Ureter (tissue), 1 donor: ENCODE results near the gene BCAS3. TPM values are rescaled to one million over a fixed set of nuclear protein-coding genes. Genes with fewer than 3 reads are reported as not detected.

Source experiments
- DNase-seq: peaks from one replicate; pipeline ENCODE4 v3.0.0-alpha.2; 2020; ENCODE audit warnings: low spot score
- total RNA-seq: library from RNA; stranded (reverse); gene quantifications from one replicate; pipeline ENCODE4 v1.2.4, GENCODE V29; 2023
- donor health status: DM: yes; HTN: yes; CAD: no.

BCAS3 gene
- total RNA-seq, 1 donor from 2014 or later: 57.9 TPM

DNA sequence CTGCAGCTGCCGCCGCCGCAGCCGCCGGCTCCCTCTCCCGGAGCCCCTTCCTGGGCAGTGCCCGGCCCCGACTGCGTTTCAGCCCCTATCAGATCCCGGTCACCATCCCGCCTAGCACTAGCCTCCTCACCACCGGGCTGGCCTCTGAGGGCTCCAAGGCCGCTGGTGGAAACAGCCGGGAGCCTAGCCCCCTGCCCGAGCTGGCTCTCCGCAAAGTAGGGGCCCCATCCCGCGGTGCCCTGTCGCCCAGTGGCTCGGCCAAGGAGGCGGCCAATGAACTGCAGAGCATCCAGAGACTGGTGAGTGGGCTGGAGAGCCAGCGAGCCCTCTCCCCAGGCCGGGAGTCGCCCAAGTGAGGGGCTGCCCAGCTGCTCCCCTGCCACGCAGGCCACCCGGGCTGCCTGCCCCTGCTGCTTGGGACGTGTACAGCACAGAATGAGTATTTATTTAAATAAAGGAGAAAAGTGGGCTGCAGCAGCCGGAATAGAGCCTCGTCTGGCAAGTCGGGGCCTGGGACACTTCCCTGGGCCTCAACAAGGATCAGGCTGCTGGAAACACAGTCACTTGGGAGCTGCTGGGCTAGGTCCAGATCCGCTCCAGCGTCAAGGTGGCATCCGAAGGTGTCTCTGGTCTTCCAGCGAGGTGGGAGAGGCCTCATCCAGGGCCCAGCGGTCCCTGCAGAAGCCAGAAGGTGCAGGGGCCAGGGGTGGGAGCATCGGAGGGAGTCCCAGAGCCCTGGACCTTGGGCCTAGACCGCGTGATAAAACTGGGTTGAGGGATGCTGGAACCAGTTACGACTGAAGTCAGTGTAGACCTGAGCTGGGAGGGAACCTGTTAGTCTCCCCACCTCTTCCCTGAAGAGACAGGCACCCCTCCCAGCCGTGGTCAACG is 730.7 kb downstream of the BCAS3 start:
- DNase-seq: peak; percentile 43

DNA sequence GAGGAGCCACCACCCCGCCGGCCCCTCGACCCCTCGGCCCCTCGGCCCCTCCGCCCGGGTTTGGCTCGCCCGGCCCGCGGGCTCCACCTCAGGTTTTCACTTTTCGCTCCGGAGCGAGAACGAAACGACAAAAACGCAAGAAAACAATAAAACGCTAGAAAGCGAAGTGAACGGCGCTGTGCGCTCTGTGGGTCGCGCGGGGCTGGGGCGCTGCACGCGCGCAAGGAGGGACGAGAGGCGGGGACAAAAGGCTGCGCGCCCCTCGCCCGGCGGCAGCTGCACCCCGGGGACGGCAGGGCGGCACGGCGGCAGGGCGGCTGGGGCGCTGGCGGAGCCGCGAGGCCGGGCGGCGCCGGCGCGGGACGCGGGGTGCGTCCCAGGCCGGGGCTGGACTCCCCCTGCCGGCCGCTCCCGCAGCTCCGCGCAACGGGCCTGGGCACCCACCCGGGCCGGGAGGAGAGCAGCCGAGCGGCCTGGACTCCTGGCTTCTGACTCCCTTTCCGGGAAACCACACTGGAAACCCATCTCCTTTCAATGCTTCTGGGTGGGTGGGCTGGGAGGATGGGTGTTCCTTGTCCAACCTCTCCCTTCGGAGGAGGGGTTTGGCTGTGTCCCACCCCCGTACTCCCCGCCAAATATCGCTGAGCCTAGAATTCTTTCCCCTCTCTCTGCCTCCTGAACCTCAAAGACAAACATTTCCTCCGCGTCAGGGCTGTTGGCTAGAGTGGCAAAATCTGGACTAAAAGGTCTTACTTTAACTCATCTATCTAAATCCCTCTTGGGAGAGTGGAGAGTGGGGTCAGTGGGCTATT is 731.9 kb downstream of the BCAS3 start:
- peak; percentile 71 for DNase-seq

DNA sequence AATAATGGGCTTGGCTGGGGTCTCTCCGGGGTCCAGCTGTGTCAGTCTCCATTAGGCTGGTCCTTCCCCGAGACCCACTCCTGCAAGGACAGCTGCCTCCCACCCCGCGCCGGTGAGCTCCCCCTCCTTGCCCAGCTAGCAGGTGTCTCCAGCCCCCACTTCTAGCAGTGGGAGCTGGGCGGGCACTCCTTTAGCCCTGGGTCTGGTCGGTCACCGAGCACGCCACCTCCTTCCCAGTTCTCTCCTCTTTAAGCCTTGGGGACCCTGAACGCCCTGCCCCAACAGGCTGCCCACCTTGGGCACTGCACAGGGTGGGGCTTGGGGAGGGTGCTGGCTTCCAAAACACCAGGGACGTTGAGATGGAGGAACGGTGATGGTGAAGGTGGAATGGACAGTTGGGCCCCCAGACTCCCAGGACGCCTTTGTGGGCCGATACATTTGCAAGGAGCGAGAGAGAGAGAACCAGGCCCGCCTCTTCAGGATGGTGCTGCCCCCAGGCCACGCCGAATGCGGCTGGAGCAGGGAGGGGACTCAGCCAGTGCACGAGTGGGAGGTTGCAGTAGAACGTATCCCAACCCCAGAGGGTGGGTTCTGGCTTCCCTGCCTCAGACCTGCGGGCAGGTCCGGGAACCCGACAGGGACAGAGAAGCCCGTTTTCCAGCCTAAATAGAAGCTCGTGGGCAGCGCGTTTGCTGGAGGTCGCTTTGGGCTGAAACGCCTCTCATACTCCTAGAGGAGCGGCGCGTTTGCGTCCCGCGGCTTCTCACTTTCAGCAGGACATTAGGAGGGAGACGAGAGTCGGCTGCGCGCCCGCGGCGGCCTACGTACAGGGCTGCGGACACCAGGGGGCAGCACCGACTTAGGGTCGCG is 732.7 kb downstream of the BCAS3 start:
- peak; percentile 91 for DNase-seq

DNA sequence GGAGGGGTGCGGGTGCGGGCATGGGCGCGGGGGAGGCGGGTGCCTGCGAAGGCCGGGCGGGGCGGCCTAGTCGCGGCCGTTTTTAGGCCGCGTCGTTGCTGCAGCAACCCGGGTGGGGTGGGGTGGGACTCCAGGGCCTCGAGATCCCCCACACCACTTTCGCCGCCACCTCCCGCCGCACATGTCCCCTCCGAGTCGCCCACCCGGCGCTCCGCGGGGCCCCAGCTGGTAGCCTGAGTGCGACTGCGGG is 733.3 kb downstream of the BCAS3 start:
- DNase-seq: peak; percentile 73

DNA sequence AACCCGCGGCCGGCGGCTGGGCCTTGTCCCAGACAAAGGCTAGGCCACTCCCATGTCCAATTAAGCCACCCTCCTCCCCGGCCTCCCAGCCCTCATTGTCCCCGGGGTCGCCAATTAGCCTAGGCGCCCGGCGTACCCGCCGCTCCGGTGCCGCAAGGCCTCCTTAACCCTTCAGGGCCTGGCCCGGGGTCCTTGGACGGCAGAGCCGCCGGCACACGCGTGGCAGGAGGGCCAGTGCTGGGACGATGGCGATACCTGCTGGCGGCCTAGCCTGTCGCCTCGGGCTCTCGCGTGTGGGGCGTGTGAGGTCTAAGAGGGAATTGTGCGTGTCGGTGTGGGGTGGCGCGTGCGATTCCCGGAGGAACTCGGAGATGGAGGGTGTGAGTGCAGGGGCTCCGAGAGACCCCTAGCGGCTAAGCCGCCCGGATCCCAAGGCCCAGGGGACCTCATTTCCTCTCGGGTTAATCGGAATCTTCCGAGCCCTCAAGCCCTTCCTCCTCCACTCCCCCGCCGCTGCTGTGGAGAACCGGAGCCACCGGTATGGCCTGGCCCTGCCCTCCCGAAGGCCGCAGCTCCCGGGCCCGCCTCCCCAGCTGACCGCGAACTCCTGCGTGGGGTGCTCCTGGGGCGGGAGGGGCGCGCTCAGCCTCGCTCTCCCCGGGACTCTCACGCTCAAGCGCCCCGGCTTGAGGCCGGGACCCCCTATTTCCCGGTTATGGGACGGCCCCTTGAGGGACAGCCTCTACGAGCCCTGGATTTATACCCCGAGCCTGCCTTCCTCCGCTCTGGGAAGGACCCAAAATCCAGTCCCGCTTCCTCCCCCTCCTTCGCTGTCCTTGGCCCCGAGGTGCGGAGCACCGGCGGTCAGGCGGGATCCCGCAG is 733.9 kb downstream of the BCAS3 start:
- DNase-seq: peak; percentile 86

DNA sequence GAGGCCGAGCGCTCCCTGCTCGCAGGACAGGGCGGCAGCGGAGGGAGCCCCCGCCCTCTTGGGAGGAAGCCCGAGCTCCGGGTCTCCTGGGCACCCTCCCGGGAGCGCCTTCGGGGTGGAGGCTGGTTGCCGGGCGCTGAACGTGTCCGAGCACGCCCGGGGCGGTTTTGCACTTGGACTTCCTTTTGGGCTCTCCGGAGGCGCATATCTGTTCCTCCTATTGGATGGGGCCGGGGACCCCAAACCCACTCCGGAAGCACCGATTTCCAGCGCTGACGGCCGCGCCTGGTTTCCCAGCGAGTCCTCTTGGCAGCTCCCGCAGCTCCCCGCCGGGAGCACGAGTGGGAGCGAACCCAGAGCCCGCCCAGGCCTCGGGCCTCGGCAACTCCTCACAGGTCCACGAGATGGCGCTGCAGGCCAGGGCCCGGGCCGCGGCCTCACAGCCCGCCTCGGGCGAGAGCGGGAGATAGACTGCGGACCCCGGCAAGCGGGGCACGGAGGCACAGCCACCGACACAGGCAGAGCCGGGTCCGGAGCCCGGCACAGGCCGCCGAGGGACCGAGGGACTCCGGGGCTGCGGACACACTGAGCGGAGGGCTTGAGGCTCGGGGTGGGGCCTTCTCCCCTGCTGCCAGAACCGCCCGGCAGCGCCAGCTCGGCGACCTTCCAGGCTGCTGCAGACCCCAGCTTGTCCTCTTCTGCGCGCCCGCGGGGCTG is 734.6 kb downstream of the BCAS3 start:
- peak; percentile 92 for DNase-seq

DNA sequence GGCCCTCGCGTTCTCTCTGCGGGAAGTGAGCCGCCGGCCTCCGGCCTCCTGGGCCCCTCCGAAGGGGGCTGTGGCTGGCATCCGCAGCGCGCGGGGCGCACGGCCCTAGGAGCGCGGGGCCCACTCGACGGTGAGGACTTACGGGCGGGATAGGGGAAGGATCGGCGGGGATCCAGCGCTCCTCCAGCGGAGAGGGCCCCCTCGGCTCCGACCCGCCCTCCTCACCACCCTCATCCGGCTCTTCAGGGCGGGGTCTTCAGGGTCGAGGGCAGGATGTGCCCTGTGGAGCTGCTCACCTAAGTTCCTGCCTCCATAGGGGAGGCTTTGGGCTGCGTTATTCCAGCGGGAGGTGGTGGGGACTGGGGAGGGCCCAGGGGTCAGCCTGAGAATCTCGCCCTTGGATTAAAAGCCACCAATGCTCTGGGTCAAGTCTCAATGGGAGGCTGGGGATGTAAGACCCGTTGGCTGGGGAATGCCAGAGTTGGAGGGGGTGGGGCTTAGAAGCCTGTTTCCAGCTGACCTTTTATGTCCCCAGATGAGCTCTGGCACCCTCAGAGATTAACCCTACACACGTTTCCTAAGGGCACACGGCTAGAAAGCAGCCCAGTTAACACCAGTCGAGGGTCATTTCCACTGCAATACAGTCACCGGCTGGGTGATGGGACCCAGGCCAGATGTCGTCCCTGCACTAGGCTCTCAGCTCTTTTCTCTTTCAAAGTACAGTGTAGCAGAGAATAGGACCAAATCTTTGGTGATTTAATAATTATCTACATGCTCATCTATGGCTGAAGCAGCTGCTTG is 735.4 kb downstream of the BCAS3 start:
- DNase-seq: peak; percentile 48

DNA sequence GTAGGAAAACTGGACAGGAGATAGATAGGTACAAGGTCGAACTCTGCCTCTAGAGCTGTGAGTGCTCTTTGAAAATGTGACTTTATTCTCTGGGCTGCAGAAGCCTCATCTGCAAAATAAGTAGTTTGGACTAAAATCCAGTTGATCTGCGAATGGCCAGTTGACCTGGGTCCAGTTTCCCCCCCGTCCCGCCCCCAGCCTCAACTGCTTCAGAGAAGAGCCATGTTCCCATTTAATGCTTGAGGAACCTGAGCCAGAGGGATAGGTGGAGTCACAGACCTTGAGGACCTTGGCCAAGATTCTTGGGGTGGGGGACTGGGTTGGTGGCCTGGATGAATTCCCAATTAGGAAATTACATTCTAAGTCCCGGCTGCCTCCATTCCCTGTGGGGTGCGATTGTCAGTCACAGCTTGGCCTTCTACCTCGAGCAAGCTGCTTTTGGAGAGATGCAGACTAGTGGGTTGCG is 736.0 kb downstream of the BCAS3 start:
- DNase-seq: peak; percentile 41

DNA sequence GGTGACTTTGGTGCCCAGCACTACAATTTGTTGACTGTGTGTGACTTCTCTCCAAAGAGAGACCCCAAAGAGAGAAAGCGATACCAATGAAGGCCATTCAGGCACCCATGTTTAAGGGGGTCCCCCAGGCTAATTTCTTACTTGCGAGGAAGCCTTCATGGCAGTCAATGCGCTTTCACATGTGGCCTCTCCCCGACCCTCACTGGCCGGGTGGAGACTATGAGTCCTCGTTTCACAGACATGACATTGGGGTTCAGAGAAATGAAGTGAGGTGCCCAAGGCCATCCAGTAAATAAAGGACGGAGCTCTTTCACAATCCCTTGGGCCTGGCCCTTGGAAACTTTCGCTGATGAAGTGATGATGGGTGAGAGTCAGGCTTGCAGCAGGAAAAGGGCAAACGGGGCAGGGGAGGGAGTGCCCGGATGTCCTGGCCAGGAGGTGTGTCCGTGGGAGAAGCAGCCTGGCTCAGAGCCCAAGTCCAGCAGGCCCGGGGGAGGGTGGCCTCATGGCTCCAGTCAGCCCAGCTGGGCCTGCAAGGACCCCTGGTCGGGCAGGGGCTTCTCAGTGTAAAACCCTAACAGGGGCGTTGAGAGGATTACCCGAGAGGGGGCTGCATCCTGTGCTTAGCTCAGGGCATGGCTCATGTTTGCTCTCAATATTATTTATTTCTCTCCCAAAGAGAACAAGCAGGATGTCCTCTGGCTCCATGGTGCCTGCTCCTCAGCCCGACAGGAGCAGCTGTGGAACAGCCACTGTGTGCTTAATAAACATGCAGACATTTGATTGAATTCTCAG is 736.7 kb downstream of the BCAS3 start:
- peak; percentile 64 for DNase-seq

DNA sequence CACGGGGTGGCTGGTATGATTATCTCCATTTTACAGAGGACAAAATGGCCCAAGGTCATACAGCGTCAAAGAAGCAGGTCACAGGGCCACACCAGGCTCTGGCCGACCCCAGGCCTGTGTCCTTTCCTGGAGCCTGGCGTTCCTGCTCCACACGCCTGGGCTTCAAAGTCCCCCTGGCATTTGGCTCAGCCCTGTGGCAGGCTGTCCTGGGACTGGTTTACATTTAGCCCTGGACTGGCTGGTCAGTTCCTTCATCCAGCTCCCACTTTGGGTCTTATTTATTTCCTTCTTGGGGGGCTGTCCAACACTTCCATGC is 737.2 kb downstream of the BCAS3 start:
- peak; percentile 38 for DNase-seq

DNA sequence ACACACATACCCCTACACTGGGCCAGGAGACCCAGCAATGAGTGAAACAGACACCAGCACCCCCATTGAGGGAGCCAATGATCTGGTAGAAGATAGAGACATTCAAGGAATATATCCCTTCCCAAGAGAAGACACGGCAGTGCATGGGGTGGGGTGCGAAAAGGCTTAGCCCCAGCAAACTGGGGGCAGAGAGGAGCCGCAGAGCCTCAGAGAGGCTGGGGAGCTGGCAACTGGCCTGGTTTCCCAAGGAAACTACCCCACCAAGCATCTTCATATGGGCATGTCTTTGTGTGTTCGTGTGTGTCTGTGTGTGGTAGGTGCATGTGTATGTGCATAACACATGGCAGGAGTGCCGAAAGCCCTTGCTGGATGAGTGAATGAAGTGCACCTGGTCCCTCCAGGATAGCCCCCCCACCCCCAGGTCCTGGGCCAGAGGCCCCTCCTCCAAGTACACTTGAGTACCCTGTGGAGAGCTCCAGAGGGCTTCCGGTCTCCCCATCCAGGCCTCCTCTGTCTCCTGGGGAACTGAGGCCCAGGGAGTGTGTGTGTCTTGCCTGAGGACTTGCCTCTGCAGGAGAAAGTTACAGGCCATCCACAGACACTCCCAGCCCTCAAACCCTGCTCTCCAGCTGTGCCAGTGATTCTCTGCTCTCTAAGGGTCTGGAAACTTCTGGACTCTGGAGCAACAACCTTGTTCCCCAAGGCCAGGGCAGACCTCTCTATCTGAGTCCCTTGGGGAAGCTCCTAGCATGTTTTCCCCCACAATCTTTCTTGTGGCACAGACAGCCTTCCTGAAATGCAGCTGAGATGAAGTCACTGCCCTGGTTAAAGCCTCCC is 737.9 kb downstream of the BCAS3 start:
- peak; percentile 37 for DNase-seq

DNA sequence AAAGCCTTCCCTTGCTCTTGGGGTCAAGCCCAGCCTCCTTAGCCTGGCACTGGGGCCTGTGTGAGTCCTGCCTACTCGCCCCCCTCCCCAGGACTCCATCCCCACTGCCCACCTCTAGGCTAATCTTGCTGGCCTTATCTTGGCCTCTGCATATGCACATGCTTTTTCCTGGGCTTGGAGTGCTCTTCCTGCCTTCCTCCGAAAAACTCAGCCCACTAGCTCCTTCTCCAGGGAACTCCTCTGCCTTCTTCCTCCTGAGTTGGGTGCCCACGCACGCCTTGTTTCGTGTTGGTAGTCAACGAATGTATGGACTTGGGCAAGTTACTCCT is 738.5 kb downstream of the BCAS3 start:
- no peak for DNase-seq

DNA sequence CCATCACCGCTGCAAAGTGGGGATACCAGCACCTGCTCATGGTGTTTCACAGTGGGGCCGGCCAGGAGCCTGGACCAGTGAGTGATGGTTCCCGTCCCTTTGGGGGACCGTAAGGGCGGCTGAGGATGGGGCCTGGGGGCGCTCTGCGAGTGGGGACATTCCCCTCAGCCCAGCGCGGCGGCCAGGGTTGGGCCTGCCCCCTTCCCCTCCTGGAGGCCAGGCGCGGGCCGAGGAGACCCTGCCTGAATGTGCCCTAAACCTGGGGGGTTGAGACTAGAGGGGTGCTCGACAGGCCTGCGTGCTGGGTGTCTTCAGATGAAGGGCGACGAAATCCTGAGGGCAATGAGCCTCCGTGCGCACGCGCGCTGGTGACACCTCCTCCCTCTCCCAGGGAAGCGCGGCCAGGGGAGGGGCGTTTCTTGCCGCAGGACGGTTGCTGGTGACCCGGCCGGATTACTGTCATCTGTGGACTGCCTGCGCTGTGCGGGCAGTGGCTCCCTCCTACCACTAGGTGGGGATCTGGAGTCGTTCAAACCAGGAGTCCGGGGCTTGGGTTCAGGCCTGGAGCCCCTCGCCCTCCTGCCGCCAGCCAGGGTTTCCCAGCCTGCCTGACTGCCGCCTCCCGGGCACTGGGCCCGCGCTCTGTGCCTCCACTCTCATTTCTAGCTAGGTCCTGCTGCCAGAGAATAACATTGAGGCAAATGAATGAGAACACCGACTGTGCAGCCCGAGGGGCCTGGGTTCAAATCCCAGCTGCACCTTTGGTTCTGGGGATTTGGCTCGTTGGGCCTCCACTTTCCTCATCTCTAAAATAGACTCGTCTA is 739.1 kb downstream of the BCAS3 start:
- DNase-seq: peak; percentile 91

DNA sequence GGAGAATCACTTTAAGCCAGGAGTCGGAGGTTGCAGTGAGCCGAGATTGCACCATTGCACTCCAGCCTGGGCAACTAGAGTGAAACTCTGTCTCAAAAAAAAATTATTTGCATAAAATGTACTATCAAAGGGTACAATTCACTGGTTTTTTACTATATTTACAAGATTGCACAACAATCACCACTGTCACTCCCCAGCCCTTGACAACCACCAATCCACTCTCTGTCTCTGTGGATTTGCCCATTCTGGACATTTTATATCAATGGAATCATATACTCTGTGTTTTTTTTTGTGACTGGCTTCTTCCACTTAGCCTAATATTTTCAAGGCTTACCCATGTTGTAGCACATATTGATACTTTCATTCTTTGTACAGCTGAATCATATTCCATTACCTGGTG is 740.8 kb downstream of the BCAS3 start:
- no peak for DNase-seq

DNA sequence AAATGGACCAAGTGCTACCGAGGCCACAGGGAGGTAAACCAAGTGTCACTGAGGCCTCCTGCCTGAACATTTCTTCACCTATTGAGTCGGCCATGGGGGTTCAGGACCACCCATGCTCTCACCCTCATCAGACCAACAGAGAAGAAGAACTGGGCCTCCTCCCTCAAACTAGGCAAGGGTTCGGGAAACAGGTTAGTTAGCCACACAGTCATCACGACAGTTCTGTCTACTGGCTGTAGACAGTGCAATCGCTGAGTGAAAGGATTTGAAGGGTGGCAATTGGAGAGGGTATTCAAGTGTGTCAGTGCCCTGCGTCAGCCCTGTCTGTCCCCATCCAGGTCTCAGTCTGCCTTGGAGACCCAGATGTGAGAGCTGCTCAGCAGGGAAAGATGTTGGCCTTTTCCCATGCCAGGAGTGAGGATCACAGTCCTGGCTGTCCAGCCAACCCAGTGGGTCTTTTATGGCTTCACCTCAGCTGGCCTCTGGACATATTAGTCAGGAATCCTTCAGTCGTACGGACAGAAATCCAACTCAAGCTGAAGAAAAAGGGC is 741.9 kb downstream of the BCAS3 start:
- no peak for DNase-seq

DNA sequence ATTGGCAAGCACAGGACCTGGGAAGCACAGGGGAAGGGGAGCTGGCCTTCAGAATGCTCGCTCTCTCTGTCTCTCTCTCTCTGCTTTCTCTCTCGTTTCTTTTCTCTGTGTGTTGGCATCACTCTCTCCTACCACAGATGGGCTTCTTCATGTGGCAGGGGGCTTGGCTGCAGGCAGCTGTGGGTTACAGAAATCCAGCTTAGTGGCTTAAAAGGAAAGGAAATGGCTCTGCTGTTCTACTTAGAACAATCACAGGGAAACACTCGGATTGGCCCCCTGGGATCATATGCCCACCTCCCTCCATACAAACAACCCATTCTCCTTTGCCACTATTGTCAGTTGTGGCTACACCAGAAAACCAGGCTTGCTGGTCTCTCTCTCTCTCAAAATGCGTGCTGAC is 742.4 kb downstream of the BCAS3 start:
- no peak for DNase-seq
